GM18907 (cell line): ENCODE measurements around the gene MAPT.

ENCODE experiments used
- ATAC-seq: cut with Tn5 transposase; IDR thresholded peaks from one replicate; pipeline ENCODE4 v1.9.1; 2021; ENCODE audit warnings: mild to moderate bottlenecking, moderate library complexity; ENCODE audit not compliant: unreplicated experiment

The MAPT gene

DNA sequence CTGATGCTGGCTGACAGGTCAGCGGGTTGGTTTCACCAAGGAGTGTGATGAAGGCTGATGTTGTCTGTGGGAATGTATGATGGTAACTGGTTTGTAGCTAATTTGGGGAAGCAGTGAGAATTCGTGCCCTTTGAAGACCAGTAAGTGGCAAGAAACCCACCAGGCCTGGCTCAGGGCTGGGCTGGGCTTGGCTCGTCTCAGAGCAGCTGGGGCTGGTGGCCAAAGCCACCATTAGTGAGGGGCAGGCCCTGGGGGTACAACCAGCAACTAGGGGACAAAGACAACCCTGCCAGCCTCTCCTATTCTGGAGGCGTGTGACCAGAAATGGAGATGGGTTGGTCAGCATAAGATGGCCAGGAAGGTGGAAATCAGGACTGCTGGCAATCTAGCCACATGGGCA, 91.7 kb downstream of the MAPT start:
- no peak for ATAC-seq

DNA sequence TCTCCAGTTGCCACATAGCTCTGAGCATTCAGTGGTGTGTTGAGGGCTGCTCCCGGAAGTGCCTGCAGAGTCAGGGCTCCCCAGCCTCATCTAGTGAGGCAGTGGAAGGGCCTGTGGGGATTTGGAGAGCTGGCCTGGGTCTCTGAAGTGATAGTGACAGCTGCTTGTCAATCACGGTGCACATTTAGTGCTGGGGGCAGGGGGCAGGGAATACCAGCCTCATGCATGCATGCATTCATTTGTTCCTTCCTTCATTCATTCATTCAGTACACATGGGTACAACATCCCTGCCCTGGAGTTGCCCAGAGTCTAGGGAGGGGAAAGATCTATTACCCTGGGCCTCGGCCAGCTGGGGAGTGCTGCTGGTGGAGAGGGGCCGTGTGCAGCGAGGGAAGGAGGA, 93.4 kb downstream of the MAPT start:
- no peak for ATAC-seq

DNA sequence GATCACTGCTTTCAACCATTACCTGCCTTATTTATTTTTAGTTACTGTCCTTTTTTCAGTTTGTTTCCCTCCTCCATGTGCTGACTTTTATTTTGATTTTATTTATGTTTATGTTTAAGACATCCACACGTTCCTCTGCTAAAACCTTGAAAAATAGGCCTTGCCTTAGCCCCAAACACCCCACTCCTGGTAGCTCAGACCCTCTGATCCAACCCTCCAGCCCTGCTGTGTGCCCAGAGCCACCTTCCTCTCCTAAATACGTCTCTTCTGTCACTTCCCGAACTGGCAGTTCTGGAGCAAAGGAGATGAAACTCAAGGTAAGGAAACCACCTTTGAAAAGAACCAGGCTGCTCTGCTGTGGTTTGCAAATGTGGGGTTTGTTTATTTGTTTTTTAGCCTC, 95.4 kb downstream of the MAPT start:
- ATAC-seq: no peak

DNA sequence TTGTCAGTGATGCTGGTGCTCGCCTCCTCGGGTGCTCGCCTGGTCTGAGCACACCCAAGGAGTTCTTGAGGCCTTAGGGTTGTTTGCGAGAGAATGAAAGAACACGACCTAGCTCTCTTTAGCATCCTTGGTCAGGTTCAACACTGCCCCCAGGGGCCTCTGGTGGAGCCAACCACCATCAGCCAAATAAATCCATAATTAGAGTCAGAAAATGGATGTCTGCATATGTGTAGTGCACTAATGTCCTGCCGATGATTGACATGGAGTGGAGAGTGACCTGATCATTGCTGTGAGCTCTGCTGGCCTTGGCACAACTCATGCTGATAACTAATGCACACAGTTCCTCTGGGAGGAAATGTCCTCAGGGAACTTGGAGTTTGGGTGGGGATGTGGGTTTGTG, 96.5 kb downstream of the MAPT start:
- ATAC-seq: no peak

DNA sequence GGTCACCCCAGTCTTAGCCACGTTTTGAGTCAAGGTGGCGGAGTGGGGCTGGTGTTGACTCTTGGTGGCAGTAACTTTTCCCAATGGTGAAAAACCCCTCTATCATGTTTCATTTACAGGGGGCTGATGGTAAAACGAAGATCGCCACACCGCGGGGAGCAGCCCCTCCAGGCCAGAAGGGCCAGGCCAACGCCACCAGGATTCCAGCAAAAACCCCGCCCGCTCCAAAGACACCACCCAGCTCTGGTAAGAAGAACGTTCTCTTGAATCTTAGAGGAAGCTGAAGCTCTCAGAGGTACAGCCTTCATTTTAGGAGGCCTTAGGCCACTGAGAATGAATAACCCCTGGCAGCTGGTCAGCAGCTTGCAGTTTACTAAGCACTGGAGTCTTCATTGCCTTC, 97.0 kb downstream of the MAPT start:
- no peak for ATAC-seq

DNA sequence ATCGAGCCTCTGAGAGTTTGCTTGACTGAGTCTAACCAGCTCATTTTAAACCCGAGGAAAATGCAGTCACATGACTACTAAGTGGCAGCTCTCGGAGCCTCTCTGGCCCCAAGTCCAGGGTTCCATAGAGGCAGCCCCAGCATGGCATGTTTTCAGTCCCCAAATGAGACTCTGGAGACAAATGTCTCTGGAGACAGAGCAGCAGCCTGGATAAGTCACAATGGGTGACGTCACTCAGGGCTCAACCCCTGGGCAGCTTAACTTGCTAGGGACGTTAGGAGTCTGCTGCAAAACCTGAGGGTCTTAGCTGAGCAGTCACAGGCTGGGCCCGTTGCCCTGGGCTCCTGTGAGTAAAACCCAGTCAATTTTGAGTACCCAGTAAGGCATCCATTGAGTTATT, 97.8 kb downstream of the MAPT start:
- no peak for ATAC-seq

DNA sequence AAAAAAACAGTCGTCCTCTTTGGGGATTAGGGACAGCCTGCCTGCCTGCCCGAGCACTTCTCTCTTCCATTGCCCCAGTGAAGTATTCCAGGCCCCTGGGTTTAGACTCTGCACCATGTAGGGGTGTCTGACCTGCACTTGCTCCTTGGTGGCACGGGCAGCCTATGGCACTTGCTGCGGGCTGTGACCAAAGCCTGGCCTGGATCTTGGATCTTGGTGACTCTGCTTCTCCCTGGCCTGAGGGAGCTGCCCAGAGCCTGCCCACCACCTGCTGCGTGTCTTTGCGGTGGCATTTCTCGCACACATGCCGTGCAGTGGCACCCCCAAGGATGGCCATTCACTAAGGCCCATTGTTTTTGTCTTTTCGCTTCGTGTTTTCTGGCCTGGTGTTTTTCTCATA, 98.5 kb downstream of the MAPT start:
- no peak for ATAC-seq

DNA sequence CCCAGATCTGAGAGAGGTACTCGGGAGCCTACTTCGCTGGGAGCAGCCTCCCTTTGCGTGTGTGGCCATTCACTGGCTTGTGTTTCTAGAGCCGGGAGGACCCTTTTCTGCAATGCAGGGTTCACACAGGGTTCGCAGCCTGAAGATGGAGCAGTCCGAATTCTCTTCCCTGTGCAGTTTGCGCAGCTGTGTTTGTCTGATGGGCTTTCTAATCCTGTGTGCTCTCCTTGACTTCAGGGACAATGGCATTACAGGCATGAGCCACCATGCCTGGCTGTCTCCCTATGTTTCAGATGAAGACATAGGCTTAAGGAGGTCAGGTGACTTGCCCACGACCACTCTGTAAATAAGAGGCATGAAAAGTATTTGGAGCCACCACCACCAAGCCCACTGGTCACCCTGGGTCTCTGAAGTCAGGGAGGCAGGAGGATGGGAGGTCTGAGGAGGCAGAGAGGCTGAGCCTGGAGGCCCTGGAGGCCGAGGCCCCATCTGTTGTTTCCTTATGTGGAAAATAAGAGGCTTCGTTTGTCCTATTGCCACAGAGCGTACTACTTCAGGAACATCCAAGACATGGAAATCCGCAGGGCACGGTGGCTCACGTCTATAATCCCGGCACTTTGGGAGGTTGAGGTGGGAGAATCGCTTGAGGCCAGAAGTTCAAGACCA, 99.7 kb downstream of the MAPT start:
- ATAC-seq: no peak

DNA sequence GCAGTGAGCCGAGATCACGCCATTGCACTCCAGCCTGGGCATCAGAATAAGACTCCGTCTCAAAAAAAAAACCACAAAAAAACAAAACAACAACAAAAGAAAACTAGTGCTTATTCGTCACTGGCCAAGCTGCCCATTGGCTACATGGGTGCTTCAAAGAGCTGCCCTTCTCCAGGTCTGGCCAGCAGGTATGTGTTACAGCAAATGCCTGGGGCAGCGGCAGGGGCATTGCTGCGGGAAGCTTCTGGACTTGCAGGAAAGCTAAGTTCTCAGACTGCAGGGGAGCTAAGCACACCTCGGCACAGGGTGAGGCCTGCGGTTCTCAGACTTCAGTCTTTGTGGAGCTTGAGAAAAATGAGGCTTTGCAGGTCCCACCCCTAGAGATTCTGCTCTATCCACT, 100.6 kb downstream of the MAPT start:
- ATAC-seq: no peak

DNA sequence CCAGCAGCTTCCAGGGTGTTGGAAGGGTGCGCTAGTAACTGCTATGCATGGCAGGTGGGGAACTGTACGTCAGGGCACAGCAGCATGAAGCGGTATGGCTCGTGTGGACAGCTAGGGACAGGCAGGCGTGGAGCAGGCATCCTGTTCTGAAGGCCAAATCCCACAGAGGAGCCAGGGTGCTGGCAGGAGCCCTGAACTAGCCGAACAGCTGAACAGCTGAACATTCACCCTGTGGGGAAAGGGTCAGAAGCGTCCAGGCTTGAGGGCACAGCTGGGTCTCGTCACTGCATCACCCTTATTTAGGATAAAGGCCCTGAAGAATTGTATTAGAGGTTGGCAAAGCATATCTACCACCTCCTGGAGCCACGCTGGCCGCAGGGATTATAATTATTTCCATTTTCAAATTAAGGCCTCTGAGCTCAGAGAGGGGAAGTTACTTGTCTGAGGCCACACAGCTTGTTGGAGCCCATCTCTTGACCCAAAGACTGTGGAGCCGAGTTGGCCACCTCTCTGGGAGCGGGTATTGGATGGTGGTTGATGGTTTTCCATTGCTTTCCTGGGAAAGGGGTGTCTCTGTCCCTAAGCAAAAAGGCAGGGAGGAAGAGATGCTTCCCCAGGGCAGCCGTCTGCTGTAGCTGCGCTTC, 101.4 kb downstream of the MAPT start:
- ATAC-seq: no peak

DNA sequence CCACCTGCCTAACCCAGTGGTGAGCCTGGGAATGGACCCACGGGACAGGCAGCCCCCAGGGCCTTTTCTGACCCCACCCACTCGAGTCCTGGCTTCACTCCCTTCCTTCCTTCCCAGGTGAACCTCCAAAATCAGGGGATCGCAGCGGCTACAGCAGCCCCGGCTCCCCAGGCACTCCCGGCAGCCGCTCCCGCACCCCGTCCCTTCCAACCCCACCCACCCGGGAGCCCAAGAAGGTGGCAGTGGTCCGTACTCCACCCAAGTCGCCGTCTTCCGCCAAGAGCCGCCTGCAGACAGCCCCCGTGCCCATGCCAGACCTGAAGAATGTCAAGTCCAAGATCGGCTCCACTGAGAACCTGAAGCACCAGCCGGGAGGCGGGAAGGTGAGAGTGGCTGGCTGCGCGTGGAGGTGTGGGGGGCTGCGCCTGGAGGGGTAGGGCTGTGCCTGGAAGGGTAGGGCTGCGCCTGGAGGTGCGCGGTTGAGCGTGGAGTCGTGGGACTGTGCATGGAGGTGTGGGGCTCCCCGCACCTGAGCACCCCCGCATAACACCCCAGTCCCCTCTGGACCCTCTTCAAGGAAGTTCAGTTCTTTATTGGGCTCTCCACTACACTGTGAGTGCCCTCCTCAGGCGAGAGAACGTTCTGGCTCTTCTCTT, 102.1 kb downstream of the MAPT start:
- no peak for ATAC-seq

DNA sequence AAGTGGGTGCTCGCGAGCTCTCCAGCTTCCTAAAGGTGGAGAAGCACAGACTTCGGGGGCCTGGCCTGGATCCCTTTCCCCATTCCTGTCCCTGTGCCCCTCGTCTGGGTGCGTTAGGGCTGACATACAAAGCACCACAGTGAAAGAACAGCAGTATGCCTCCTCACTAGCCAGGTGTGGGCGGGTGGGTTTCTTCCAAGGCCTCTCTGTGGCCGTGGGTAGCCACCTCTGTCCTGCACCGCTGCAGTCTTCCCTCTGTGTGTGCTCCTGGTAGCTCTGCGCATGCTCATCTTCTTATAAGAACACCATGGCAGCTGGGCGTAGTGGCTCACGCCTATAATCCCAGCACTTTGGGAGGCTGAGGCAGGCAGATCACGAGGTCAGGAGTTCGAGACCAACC, 102.8 kb downstream of the MAPT start:
- no peak for ATAC-seq

DNA sequence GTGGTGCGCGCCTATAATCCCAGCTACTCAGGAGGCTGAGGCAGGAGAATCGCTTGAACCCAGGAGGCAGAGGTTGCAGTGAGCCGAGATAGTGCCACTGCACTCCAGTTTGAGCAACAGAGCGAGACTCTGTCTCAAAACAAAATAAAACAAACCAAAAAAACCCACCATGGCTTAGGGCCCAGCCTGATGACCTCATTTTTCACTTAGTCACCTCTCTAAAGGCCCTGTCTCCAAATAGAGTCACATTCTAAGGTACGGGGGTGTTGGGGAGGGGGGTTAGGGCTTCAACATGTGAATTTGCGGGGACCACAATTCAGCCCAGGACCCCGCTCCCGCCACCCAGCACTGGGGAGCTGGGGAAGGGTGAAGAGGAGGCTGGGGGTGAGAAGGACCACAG, 103.3 kb downstream of the MAPT start:
- ATAC-seq: no peak

DNA sequence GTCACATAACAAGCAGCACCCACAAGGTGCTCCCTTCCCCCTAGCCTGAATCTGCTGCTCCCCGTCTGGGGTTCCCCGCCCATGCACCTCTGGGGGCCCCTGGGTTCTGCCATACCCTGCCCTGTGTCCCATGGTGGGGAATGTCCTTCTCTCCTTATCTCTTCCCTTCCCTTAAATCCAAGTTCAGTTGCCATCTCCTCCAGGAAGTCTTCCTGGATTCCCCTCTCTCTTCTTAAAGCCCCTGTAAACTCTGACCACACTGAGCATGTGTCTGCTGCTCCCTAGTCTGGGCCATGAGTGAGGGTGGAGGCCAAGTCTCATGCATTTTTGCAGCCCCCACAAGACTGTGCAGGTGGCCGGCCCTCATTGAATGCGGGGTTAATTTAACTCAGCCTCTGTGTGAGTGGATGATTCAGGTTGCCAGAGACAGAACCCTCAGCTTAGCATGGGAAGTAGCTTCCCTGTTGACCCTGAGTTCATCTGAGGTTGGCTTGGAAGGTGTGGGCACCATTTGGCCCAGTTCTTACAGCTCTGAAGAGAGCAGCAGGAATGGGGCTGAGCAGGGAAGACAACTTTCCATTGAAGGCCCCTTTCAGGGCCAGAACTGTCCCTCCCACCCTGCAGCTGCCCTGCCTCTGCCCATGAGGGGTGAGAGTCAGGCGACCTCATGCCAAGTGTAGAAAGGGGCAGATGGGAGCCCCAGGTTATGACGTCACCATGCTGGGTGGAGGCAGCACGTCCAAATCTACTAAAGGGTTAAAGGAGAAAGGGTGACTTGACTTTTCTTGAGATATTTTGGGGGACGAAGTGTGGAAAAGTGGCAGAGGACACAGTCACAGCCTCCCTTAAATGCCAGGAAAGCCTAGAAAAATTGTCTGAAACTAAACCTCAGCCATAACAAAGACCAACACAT, 104.9 kb downstream of the MAPT start, which contains the start of gene STH:
Gene STH, plus strand, starts transcription at position 264 of the 913 bp plus-strand sequence. Its CDS starts 30 bp downstream, at position 294.
- no peak for ATAC-seq

DNA sequence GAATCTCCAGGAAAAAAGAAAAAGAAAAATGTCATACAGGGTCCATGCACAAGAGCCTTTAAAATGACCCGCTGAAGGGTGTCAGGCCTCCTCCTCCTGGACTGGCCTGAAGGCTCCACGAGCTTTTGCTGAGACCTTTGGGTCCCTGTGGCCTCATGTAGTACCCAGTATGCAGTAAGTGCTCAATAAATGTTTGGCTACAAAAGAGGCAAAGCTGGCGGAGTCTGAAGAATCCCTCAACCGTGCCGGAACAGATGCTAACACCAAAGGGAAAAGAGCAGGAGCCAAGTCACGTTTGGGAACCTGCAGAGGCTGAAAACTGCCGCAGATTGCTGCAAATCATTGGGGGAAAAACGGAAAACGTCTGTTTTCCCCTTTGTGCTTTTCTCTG, 105.5 kb downstream of the MAPT start:
- no peak for ATAC-seq

DNA sequence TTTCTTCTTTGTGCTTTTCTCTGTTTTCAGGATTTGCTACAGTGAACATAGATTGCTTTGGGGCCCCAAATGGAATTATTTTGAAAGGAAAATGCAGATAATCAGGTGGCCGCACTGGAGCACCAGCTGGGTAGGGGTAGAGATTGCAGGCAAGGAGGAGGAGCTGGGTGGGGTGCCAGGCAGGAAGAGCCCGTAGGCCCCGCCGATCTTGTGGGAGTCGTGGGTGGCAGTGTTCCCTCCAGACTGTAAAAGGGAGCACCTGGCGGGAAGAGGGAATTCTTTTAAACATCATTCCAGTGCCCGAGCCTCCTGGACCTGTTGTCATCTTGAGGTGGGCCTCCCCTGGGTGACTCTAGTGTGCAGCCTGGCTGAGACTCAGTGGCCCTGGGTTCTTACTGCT, 105.9 kb downstream of the MAPT start:
- ATAC-seq: no peak

DNA sequence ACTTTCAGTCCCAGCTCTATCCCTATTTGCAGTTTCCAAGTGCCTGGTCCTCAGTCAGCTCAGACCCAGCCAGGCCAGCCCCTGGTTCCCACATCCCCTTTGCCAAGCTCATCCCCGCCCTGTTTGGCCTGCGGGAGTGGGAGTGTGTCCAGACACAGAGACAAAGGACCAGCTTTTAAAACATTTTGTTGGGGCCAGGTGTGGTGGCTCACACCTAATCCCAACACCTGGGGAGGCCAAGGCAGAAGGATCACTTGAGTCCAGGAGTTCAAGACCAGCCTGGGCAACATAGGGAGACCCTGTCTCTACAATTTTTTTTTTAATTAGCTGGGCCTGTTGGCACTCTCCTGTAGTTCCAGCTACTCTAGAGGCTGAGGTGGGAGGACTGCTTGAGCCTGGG, 106.4 kb downstream of the MAPT start:
- ATAC-seq: no peak

DNA sequence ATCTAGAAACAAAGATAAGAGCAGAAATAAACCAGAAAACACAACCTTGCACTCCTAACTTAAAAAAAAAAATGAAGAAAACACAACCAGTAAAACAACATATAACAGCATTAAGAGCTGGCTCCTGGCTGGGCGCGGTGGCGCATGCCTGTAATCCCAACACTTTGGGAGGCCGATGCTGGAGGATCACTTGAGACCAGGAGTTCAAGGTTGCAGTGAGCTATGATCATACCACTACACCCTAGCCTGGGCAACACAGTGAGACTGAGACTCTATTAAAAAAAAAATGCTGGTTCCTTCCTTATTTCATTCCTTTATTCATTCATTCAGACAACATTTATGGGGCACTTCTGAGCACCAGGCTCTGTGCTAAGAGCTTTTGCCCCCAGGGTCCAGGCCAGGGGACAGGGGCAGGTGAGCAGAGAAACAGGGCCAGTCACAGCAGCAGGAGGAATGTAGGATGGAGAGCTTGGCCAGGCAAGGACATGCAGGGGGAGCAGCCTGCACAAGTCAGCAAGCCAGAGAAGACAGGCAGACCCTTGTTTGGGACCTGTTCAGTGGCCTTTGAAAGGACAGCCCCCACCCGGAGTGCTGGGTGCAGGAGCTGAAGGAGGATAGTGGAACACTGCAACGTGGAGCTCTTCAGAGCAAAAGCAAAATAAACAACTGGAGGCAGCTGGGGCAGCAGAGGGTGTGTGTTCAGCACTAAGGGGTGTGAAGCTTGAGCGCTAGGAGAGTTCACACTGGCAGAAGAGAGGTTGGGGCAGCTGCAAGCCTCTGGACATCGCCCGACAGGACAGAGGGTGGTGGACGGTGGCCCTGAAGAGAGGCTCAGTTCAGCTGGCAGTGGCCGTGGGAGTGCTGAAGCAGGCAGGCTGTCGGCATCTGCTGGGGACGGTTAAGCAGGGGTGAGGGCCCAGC, 107.3 kb downstream of the MAPT start:
- no peak for ATAC-seq

DNA sequence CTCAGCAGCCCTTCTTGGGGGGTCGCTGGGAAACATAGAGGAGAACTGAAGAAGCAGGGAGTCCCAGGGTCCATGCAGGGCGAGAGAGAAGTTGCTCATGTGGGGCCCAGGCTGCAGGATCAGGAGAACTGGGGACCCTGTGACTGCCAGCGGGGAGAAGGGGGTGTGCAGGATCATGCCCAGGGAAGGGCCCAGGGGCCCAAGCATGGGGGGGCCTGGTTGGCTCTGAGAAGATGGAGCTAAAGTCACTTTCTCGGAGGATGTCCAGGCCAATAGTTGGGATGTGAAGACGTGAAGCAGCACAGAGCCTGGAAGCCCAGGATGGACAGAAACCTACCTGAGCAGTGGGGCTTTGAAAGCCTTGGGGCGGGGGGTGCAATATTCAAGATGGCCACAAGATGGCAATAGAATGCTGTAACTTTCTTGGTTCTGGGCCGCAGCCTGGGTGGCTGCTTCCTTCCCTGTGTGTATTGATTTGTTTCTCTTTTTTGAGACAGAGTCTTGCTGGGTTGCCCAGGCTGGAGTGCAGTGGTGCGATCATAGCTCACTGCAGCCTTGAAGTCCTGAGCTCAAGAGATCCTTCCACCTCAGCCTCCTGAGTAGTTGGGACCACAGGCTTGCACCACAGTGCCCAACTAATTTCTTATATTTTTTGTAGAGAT, 108.1 kb downstream of the MAPT start:
- no peak for ATAC-seq

DNA sequence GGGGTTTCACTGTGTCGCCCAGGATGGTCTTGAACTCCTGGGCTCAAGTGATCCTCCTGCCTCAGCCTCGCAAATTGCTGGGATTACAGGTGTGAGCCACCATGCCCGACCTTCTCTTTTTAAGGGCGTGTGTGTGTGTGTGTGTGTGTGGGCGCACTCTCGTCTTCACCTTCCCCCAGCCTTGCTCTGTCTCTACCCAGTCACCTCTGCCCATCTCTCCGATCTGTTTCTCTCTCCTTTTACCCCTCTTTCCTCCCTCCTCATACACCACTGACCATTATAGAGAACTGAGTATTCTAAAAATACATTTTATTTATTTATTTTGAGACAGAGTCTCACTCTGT, 108.6 kb downstream of the MAPT start:
- ATAC-seq: no peak
